AG04450 (cell line): ENCODE measurements around the gene KRT10. TPM values are rescaled to one million over a fixed set of nuclear protein-coding genes. Genes with fewer than 3 reads are reported as not detected.

Source experiments
- CTCF ChIA-PET: fragments of 300-600, 350-600 bp; formaldehyde crosslinking; extraction: SDS; loops from one replicate; lab custom pipeline; 2022; ENCODE audit warnings: antibody characterized with exemption, inconsistent platforms; lab: Charles Lee
- POLR2A ChIA-PET: fragments of 350-600 bp; formaldehyde crosslinking; extraction: SDS; loops from one replicate; lab custom pipeline; 2021; ENCODE audit warnings: antibody characterized with exemption, inconsistent platforms; lab: Yijun Ruan, JAX
- DNase-seq: peaks from one replicate; pipeline ENCODE4 v3.0.0-alpha.2; 2011; ENCODE audit warnings: low read depth, low spot score
- H3K27ac ChIP-seq: one replicate; pipeline ENCODE4 v1.5.1; 2012; ENCODE audit warnings: low read depth, low read length, control low read depth
- H3K27me3 ChIP-seq: one replicate; pipeline ENCODE4 v1.6.0; 2012; ENCODE audit warnings: low read length; ENCODE audit not compliant: control insufficient read depth, insufficient read depth
- H3K4me3 ChIP-seq: 2 replicates; pipeline ENCODE4 v1.5.1; 2011; ENCODE audit warnings: mild to moderate bottlenecking, low read depth, low read length, control low read depth
- H3K9me3 ChIP-seq: 2 replicates; pipeline ENCODE4 v1.5.1; 2012; ENCODE audit warnings: low read length; ENCODE audit not compliant: control insufficient read depth, insufficient read depth
- CTCF ChIP-seq: IDR thresholded peaks from 2 replicates; pipeline ENCODE4 v1.5.1; 2011; ENCODE audit warnings: low read depth, low read length, control low read depth, inconsistent platforms
- polyA plus RNA-seq: library from polyadenylated mRNA; depleted of rRNA; stranded (reverse); fragments of >200 nt; gene quantifications from 2 replicates; pipeline ENCODE4 v1.2.3, GENCODE V29; 2011

Gene KRT10
- polyA plus RNA-seq, 1 experiment, result 35.8 TPM

GRCh38 chr17:40813804-40814203 lies 8.6 kb downstream of the KRT10 start:
- ChIA-PET CTCF (no interaction called here), POLR2A (no interaction called here)
- TF ChIP-seq CTCF, result no peak
- no peaks in the 10 kb centered on the region for H3K9me3 ChIP-seq
- H3K4me3 ChIP-seq, result no peak overlapping the region
- no peak overlapping the region for H3K27ac ChIP-seq
- no peak for DNase-seq
- peaks cover under 1% of the 10 kb centered on the region for H3K27me3 ChIP-seq

- ChIA-PET CTCF (interaction anchor here (1.3 kb wide), 1 partner anchor 855 kb away, joined by 3 read pairs; no protein-coding TSS in a partner anchor), POLR2A (no interaction called here)
- Histone ChIP-seq H3K27ac (no peak overlapping the region), H3K4me3 (no peak overlapping the region), H3K27me3 (peaks cover 2% of the 10 kb centered on the region), H3K9me3 (no peaks in the 10 kb centered on the region)
- no peak for DNase-seq
- no peak for TF ChIP-seq CTCF
Measured at GRCh38 chr17:40812639-40813038, 9.8 kb downstream of the KRT10 start.

DNA sequence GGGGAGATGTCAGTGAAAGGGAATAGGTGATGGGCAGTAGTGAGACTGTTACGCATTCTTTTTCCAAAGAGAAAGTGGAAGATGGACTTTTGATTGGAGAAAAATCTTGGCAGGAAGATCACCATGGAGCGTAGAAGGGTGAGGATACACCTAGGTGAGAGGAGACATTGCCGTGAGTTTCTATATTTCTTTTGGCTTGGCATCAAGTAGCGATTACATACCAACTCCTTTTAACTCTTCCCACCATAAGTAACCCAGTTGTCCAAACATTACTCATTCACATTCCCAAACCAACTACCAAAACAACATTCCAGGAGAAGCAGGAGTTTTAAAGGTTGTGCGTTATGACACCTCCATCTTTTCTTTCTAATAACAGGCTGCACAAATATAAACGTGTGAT lies 11.9 kb downstream of the KRT10 start:
- H3K4me3 ChIP-seq, result no peak overlapping the region
- ChIA-PET POLR2A (no interaction called here), CTCF (interaction anchor here (1.1 to 1.5 kb wide), 4 partner anchors 739 to 855 kb away, joined by 3 to 11 read pairs (median 4); no protein-coding TSS in a partner anchor)
- TF ChIP-seq CTCF, result no peak
- no peaks in the 10 kb centered on the region for H3K9me3 ChIP-seq
- H3K27ac ChIP-seq, result no peak overlapping the region
- peak; percentile 7 for DNase-seq
- peaks cover 17% of the 10 kb centered on the region for H3K27me3 ChIP-seq

GRCh38 chr17:40809721-40810421 lies 12.5 kb downstream of the KRT10 start:
- Histone ChIP-seq H3K27me3 (peaks cover 21% of the 10 kb centered on the region), H3K27ac (no peak overlapping the region), H3K4me3 (no peak overlapping the region), H3K9me3 (no peaks in the 10 kb centered on the region)
- ChIA-PET CTCF (interaction anchor here (0.7 to 1.3 kb wide), 5 partner anchors 739 to 857 kb away, joined by 3 to 7 read pairs (median 3); no protein-coding TSS in a partner anchor), POLR2A (no interaction called here)
- no peak for DNase-seq
- TF ChIP-seq CTCF, result no peak

DNA sequence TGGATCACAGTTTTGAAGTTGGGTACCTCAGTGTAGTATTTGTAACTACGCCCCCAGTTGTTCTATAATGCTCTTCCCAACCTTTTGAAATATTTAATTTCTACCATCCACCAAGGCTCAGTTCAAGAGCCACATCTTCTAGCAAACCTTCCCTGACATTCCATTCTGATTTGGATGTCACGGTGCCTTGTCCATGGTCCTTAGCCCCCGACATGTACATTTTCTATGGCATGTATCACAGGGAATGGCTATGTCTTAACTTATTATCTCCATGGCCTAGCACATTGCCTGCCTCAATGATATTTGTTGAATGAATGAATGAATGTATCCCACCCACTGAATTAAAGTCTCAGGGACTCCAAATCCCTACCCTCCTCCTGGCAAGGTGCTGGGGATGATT lies 16.3 kb downstream of the KRT10 start:
- ChIA-PET POLR2A (interaction anchor here (0.8 kb wide), 1 partner anchor 14 kb away, joined by 3 read pairs; no protein-coding TSS in a partner anchor), CTCF (interaction anchor here (0.9 to 4.5 kb wide), 5 partner anchors 743 to 861 kb away, joined by 3 to 27 read pairs (median 4); no protein-coding TSS in a partner anchor)
- Histone ChIP-seq H3K27ac (no peak overlapping the region), H3K4me3 (no peak overlapping the region), H3K27me3 (peaks cover 28% of the 10 kb centered on the region), H3K9me3 (no peaks in the 10 kb centered on the region)
- no peak for DNase-seq
- TF ChIP-seq CTCF, result no peak
